Ovary (tissue), 3 donors: ENCODE measurements around the gene WDR75.

Experiments
- EP300 ChIP-seq: sonication (generic); formaldehyde crosslinking; IDR thresholded peaks from one replicate; pipeline ENCODE4 v1.6.1; 2017; ENCODE audit warnings: antibody characterized with exemption
- TF ChIP-seq, protein P1 (sequence below), 3 donors: fragments of 450-650 bp in 2 of 3; fragments of 200-600 bp in 1 of 3; IDR thresholded peaks; one replicate each; pipeline versions ENCODE4 v1.5.1 to v1.8.0; 2016 to 2022; ENCODE audit warnings: antibody characterized with exemption in 3 of 3, mild to moderate bottlenecking in 1 of 3
- donor health status: DM: no; HTN: no; CAD: no.

DNA sequence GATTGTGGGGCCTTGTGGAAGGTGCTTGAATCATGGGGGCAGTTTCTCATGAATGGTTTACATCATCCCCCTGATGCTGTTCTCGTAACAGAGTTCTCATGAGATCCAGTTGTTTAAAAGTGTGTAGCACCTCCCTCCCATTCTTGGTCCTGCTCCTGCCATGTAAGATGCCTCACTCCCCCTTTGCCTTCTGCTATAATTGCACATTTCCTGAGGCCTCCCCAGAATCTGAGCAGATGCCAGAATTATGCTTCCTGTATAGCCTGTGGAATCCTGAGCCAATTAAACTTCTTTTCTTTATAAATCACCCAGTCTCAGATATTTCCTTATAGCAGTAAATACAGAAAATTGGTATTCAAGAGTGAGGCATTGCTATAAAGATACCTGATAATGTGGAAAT, 15.6 kb upstream of the WDR75 start:
- TF ChIP-seq, protein P1, sequence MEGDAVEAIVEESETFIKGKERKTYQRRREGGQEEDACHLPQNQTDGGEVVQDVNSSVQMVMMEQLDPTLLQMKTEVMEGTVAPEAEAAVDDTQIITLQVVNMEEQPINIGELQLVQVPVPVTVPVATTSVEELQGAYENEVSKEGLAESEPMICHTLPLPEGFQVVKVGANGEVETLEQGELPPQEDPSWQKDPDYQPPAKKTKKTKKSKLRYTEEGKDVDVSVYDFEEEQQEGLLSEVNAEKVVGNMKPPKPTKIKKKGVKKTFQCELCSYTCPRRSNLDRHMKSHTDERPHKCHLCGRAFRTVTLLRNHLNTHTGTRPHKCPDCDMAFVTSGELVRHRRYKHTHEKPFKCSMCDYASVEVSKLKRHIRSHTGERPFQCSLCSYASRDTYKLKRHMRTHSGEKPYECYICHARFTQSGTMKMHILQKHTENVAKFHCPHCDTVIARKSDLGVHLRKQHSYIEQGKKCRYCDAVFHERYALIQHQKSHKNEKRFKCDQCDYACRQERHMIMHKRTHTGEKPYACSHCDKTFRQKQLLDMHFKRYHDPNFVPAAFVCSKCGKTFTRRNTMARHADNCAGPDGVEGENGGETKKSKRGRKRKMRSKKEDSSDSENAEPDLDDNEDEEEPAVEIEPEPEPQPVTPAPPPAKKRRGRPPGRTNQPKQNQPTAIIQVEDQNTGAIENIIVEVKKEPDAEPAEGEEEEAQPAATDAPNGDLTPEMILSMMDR (IDR thresholded peaks at IDR 0.05): no peak
- TF ChIP-seq EP300: no peak
